Activated T-cell treated with anti-CD3 and anti-CD28 coated beads for 4 hours (primary cell): Measurements from ENCODE around the gene HERC4.
"Not testable (repeated sequence)": the region's sequence is repeated elsewhere in the genome, so short reads cannot be mapped to it uniquely, and the experiment has no call there.

Source experiments
- DNase-seq: peaks from one replicate; pipeline ENCODE4 v3.0.0-alpha.2; 2020

The HERC4 gene

DNA sequence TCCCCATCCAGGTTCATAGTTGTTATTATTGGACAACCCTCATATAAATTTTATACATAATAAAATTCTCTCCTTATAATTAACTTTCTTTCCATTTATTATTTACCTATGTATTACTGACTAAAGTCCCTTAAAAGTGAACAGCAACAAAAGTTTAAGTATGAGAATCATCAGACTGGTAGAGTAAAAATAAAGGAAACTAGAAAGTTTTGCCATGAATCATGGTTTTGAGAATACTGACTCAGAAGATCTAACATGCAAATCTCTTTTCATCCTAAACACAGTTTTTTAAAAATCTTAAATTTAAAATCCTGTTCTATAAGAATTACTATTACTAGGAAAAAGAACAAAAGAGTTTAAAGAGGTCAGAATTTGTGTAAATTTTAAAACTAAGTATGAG lies 32.1 kb downstream of the HERC4 start:
- no peak for DNase-seq

- DNase-seq = no peak
These were observed 43.0 kb downstream of the HERC4 start for GRCh38 chr10:68032113-68032512.

DNA sequence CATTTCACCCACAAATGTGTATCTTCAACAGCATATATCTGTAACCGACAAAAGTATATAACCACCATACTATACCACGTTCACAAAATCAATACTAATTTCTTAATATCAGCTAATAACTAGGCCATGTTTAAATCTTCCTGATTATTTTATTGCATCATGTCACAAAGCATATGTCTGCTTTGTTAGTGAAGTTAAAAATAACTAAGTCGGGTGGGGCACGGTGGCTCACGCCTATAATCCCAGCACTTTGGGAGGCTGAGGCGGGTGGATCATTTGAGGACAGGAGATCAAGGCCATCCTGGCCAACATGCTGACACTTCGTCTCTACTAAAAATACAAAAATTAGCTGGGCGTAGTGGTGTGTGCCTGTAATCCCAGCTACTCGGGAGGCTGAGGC lies 47.7 kb downstream of the HERC4 start:
- no peak for DNase-seq

GRCh38 chr10:68023292-68023691 lies 51.8 kb downstream of the HERC4 start:
- no peak for DNase-seq

DNA sequence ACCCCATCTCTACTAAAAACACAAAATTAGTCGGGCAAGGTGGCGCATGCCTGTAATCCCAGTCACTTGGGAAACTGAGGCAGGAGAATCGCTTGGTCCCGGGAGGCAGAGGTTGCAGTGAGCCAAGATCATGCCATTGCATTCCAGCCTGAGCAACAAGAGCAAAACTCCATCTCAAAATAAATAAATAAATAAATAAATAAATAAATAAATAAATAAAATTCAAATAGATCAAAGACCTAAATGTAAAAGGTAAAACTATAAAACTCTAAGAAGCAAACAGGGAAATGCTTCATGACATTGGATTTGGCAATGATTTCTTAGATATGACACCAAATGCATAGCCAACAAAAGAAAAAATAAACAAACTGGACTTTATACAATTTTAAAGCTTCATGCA lies 52.8 kb downstream of the HERC4 start:
- DNase-seq = not testable (repeated sequence)

DNA sequence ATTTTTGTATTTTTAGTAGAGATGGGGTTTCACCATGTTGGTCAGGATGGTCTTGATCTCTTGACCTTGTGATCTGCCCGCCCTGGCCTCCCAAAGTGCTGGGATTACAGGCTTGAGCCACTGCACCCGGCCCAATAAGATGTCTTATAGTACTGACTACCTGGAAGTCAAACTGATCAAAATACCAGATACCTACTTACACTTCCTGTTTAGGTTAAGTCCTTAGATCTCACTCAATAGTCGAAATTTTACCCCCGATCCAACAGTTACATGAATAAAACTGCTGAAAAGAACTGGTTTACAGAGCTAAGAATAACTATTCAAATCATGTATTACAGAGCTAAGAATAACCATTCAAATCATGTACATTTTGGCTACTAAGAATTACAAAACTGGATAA lies 58.6 kb downstream of the HERC4 start:
- DNase-seq = not testable (repeated sequence)

DNA sequence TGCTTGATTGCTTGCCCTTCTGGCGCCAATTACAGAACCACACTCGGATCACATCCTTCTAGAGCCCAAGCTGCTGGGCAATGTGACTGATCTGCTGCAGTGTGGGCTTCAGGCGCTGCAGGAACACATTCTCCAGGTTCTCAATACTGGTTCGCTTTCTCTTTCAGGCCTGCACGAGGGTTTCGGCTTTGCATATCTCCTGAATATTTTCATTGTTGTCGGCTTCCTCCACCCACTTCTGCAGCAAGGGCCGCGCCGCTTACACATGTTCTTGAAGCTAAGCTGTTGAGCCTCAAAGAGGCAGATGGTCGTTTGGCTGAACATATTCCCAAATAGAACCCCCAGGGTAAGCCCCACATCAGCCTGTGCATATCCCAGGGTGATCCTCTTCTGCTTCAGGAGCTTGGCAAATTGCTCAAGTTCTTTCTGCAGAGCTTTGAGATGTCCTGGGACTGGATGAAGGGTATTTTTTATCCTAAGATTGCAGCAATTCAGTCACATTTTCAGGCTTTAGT lies 64.6 kb downstream of the HERC4 start:
- DNase-seq = no peak

DNA sequence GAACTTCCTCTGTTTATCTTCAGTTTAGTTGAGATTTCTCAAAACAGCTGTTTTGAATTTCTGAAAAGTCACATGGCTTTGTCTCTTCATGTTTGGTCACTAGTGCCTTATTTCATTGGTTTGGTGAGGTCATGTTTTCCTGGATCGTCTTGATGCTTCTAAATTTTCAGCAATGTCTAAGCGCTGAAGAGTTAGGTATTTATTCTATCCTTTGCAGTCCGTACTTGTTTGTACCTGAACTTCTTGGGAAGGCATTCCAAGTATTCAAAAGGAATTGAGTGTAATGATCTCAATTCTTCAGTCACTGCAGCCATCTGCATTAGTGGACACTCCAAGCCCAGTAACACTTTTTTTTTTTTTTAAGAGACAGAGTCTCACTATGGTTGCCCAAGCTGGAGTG lies 67.7 kb downstream of the HERC4 start:
- DNase-seq = no peak

- no peak for DNase-seq
These were observed 73.5 kb downstream of the HERC4 start for GRCh38 chr10:68001539-68001938.

- DNase-seq = no peak
These were observed 74.1 kb downstream of the HERC4 start for GRCh38 chr10:68001000-68001399.

DNA sequence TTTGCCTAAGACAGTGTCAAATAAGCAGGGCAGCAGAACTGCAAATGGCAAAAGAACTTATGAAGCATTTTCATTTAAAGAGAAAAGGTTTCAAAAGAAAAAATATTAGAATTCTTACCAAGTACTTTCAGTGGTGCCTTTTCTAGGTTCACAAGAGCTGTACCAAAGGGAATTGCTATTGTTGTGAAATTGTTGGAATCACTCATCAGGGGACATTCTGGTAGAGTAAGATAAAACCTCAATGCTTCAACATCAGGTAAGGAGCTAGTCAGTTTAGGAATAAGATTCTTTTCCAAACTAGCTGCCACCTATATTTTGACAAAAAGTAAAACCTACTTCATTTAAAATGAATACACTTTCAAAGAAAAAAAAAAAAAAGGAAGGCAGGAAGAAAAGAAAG lies 85.0 kb downstream of the HERC4 start:
- no peak for DNase-seq

DNA sequence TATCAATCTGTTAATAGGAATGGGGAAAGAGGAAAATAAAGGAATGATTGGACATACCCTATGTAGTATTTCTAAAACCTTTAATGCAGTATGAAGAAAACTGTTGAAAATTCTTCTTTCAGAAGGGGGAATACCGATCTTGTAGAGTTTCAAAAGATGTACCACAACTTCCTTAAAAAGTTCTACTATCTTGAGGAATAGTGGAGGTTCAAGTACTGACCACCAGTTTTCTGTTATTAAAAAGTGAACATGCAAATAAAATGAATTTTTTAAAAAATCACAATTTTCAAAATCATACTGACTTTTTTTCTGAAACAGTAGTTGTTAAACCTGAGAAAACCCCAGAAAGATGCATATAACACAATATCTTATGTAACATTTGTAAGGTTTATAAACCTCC lies 86.5 kb downstream of the HERC4 start:
- no peak for DNase-seq

GRCh38 chr10:67982603-67983002 lies 92.5 kb downstream of the HERC4 start:
- DNase-seq = not testable (repeated sequence)

- DNase-seq = no peak
These were observed 96.3 kb downstream of the HERC4 start for GRCh38 chr10:67978749-67979148.

DNA sequence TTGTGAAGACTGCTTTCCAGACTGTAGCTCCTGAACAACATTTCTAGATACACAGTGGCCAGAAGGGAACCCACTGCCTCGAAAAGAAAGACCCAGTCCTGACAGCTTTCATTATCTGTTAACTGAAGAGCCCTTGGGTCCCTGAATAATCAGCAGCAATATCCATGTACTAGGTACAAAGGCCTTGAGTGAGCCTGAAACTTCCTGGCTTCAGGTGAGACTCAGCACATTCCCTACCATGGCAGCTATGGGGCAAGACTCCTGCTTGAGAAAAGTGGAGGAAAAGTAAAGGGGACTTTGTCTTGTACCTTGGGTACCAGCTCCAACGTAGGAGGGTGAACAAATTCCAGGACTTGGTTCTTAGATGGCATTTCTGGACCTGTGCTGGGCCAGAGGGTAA lies 97.8 kb downstream of the HERC4 start:
- no peak for DNase-seq

DNA sequence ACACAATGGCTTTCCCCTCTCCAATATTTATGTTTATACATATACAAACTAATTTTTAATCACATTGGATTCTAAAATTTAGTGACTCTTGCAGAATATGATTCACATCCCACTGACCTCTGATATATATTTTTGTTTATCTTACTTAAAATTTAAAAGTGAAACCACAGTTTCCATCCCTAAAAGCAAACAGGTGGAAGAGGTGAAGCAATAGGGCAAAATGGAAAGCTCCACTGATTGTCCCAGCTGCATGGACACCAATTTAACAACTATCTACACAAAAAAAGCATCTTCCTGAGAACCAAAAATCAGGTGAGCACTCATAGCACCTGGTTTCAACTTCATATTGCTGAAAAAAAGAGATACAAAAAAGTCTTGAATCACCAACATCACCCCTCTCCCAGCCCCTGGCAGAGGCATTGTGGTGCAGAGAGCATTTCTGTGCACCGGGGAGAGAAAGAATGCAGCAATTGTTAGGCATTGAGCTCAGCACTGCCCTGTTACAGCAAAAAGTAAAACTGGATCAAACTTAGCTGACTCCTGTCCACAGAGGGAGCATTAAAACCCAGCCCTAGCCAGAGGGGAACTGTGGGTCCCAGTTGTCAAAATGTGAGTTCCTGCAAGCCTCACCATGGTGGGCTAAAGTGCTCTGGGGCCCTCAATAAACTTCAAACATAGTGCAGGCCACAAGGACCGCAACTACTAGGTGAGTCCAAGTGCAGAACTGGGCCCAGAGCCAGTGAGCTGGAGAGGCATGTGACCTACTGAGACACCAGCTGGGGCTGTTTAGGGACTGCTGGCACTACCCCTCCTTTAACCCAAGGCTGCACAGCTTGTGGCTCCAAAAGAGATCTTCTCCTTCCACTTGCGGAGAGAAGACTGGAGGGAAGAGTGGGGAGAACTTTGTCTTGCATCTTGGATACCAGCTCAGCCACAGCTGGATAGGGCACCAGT lies 98.5 kb downstream of the HERC4 start:
- DNase-seq = no peak

GRCh38 chr10:67975871-67976270 lies 99.2 kb downstream of the HERC4 start:
- DNase-seq = no peak

DNA sequence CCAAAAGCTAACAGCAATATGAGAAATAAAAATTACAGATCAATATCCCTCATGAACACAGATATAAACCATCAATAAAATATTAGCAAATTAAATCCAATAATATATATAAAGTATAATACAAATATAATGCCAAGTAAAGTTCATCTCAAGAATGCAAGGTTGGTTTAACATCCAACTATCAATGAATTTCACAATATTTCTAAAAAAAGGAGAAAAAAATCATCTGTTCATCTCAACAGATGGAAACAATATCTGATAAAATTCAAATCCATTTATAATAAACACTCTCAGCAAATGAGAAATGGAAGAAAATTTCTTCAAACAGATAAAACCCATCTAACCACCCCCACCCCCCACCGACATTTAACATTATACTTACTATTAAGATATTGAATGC lies 103.8 kb downstream of the HERC4 start:
- no peak for DNase-seq

GRCh38 chr10:67969875-67970274 lies 105.2 kb downstream of the HERC4 start:
- no peak for DNase-seq

DNA sequence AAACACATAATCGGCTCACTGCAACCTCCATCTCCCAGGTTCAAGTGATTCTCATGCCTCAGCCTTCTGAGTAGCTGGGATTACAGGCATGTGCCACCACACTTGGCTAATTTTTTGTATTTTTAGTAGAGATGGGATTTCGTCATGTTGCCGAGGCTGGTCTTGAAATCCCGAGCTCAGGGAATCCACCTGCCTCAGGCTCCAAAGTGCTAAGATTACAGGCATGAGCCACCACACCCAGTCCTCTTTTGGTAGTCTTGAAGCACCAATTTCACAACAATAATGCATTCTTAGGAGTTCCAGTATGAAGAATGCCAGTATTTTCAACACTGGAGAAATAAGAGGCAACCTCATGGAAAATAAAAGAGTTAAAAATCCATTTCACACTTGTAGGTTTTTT lies 109.0 kb downstream of the HERC4 start:
- DNase-seq = not testable (repeated sequence)

DNA sequence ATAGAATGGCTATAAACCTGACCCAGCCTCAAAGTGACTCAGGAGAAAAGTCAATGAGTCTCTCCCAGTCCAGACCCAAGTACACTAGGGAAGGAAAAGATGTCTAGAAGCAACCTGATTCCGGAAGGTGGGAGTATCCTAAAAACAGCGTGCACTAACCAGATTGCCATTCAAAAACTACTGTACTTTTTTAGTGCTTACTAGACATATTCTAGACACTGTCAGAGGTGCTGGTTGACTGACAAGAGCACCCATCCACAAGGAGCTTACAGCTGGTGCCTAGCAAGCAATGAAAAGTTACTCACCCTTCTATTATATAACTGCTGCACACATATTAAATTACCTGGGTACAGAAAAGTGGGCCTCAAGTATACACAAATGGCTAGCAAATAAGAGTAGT lies 109.6 kb downstream of the HERC4 start:
- no peak for DNase-seq

DNA sequence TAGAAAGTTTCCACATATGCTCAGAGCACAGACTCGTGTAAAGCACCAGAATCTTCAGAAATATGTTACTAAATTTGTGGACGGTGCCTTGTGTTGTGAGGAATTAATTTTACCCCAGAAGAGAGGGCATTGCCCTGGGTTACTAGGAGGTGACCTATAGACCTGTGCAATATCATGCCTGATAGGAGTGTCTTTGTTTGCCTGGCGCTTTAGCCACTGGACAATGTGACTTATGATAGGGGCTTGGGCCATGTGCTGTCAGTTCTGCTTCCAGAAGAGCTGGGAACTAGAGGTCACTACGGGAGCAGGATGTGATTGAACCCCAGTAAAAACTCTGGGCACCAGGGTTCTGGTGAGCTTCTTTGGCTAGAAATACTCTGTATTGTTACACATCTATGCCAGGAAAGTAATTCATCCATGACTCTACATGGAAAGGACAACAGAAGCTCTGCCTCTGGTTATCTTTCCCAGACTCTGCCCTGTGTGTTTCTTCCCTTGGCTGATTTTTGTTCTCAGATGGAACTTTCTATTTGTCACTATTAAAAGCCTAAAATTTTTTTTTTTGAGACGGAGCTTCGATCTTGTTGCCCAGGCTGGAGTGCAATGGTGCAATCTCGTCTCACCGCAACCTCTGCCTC lies 115.1 kb downstream of the HERC4 start:
- no peak for DNase-seq

- DNase-seq = no peak
These were observed 119.5 kb downstream of the HERC4 start for GRCh38 chr10:67955614-67956013.

DNA sequence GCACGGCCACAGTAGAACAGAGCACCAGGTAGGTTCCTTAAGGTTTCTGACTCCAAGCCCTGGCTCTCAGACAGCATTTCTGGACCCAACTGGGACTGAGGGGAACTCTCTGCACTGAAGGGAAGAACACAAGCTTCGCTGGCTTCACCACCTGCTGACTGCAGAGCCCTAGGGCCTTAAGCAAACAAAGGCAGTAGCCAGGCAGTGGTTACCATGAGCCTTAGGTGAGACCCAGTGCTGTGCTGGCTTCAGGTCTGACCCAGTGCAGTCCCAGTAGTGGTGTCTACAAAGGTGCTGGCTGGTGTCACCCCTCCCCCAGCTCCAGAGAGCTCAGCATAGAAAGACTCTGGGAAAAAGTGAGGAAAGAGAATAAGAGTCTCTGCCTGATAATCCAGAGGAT lies 131.2 kb downstream of the HERC4 start:
- DNase-seq = no peak
